AG10803 (cell line): ENCODE data around the gene NDUFAF8.

Experiments
- DNase-seq: peaks from one replicate; pipeline ENCODE4 v3.0.0; 2010; ENCODE audit warnings: low read depth
- H3K4me3 ChIP-seq: 2 replicates; pipeline ENCODE4 v1.5.1; 2011; ENCODE audit warnings: mild to moderate bottlenecking, low read length, control low read depth
- CTCF ChIP-seq: conservative IDR thresholded peaks from 2 replicates; pipeline ENCODE4 v1.5.1; 2011; ENCODE audit warnings: mild to moderate bottlenecking, low read length, control low read depth, inconsistent platforms

NDUFAF8 gene

GRCh38 chr17:81209141-81209540 is 30.0 kb upstream of the NDUFAF8 start:
- TF ChIP-seq CTCF = no peak
- H3K4me3 ChIP-seq = no peak overlapping the region
- no peak for DNase-seq

- DNase-seq = no peak
- TF ChIP-seq CTCF = no peak
- no peak overlapping the region for H3K4me3 ChIP-seq
Measured at GRCh38 chr17:81210466-81210865, 28.7 kb upstream of the NDUFAF8 start.

- TF ChIP-seq CTCF = no peak
- DNase-seq = no peak
- no peak overlapping the region for H3K4me3 ChIP-seq
Measured at GRCh38 chr17:81210868-81211267, 28.2 kb upstream of the NDUFAF8 start.

- H3K4me3 ChIP-seq = no peak overlapping the region
- TF ChIP-seq CTCF = no peak
- DNase-seq = no peak
Measured at GRCh38 chr17:81212365-81212764, 26.8 kb upstream of the NDUFAF8 start.

- DNase-seq = no peak
- TF ChIP-seq CTCF = no peak
- H3K4me3 ChIP-seq = no peak overlapping the region
Measured at GRCh38 chr17:81213978-81214377, 25.1 kb upstream of the NDUFAF8 start.

- no peak for TF ChIP-seq CTCF
- H3K4me3 ChIP-seq = no peak overlapping the region
- DNase-seq = no peak
Measured at GRCh38 chr17:81217491-81217890, 21.6 kb upstream of the NDUFAF8 start.

GRCh38 chr17:81218459-81218858 is 20.7 kb upstream of the NDUFAF8 start:
- no peak for DNase-seq
- no peak overlapping the region for H3K4me3 ChIP-seq
- no peak for TF ChIP-seq CTCF
